ENCODE results near the gene ATP2A1.
"Not testable (repeated sequence)": the region's sequence is repeated elsewhere in the genome, so short reads cannot be mapped to it uniquely, and the experiment has no call there.

ATP2A1 gene

GRCh38 chr16:28910086-28911031 is 32.1 kb downstream of the ATP2A1 start:
- no peak for DNase-seq (ENCODE audit: low spot score)

GRCh38 chr16:28912558-28912957 is 34.3 kb downstream of the ATP2A1 start:
- DNase-seq (ENCODE audit: low spot score) = no peak

GRCh38 chr16:28913946-28914724 is 35.8 kb downstream of the ATP2A1 start:
- DNase-seq (ENCODE audit: low spot score) = no peak

- no peak for DNase-seq (ENCODE audit: low spot score)
These were observed 36.9 kb downstream of the ATP2A1 start for GRCh38 chr16:28915181-28915580.

- no peak for DNase-seq (ENCODE audit: low spot score)
These were observed 38.8 kb downstream of the ATP2A1 start for GRCh38 chr16:28917095-28917494.

- no peak for DNase-seq (ENCODE audit: low spot score)
These were observed 40.4 kb downstream of the ATP2A1 start for GRCh38 chr16:28918698-28919097.

GRCh38 chr16:28923231-28923587 is 44.9 kb downstream of the ATP2A1 start:
- no peak for DNase-seq (ENCODE audit: low spot score)

GRCh38 chr16:28923652-28924398 is 45.5 kb downstream of the ATP2A1 start:
- no peak for DNase-seq (ENCODE audit: low spot score)

GRCh38 chr16:28924399-28924761 is 46.1 kb downstream of the ATP2A1 start:
- no peak for DNase-seq (ENCODE audit: low spot score)

- DNase-seq (ENCODE audit: low spot score) = peak; percentile 99
These were observed 46.6 kb downstream of the ATP2A1 start, which contains the start of gene RABEP2 for GRCh38 chr16:28924762-28925385. TSS of gene RABEP2 (minus strand) at chr16:28925238. CDS start at chr16:28925163, 75 bp downstream.

GRCh38 chr16:28925386-28926228 is 47.3 kb downstream of the ATP2A1 start:
- peak; percentile 93 for DNase-seq (ENCODE audit: low spot score)

GRCh38 chr16:28926284-28926683 is 48.0 kb downstream of the ATP2A1 start:
- not testable (repeated sequence) for DNase-seq (ENCODE audit: low spot score)

GRCh38 chr16:28927815-28928214 is 49.5 kb downstream of the ATP2A1 start:
- DNase-seq (ENCODE audit: low spot score) = no peak

GRCh38 chr16:28930203-28930602 is 51.9 kb downstream of the ATP2A1 start:
- no peak for DNase-seq (ENCODE audit: low spot score)

GRCh38 chr16:28930652-28931051 is 52.4 kb downstream of the ATP2A1 start:
- no peak for DNase-seq (ENCODE audit: low spot score)

GRCh38 chr16:28931801-28932225 is 53.5 kb downstream of the ATP2A1 start, which contains the start of gene CD19:
TSS of gene CD19 (plus strand) at chr16:28931971. CDS start at chr16:28932001, 30 bp downstream.
- DNase-seq (ENCODE audit: low spot score) = no peak

GRCh38 chr16:28932339-28933141 is 54.3 kb downstream of the ATP2A1 start:
- DNase-seq (ENCODE audit: low spot score) = no peak

GRCh38 chr16:28933171-28933570 is 54.9 kb downstream of the ATP2A1 start:
- no peak for DNase-seq (ENCODE audit: low spot score)

- no peak for DNase-seq (ENCODE audit: low spot score)
These were observed 57.1 kb downstream of the ATP2A1 start for GRCh38 chr16:28935346-28935745.
